ENCODE measurements around the gene JOSD1.

Gene JOSD1

GRCh38 chr22:38710866-38711265 is 10.1 kb upstream of the JOSD1 start:
- no peak for DNase-seq

DNA sequence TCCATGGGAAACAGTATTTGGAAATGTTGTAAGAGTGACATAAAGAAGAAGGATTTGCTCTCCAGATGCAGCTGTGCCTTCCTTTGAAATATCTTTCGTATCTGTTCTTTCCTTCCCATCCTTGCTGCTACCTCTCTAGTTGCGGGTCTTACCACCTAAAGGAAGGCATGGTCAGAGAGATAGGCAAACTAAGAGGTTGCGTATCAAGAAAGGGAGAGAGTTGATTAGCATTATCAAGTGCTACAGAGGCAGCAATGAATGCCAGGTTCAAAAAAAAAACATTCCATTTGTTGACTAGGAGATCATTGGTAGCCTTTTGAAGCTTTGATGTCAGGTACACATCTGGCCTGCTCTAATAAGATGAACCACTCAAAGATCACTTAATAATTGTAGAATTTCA is 9.6 kb upstream of the JOSD1 start:
- no peak for DNase-seq

- no peak for DNase-seq
These were observed 8.6 kb upstream of the JOSD1 start for GRCh38 chr22:38709306-38709705.

GRCh38 chr22:38707984-38708383 is 7.2 kb upstream of the JOSD1 start:
- DNase-seq: no peak

DNA sequence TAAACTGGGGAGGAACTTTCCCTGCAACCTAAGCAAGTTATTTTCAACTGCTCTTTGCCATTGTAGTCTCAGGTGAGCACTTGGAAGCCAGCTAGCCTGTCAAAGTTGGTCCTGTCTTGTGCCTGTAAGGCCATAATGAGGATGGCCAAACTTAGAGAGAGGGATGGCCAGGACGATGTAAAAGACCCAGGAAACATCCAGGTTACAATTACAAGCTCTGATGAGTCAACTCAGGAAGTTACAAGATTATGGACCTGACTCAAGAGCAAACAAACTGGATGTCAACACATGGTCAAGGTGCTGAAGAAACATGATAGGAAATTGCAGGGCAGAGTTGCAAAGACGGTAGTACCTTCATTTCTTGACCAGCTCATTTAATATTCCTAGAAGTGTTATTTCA is 6.6 kb upstream of the JOSD1 start:
- DNase-seq: no peak

GRCh38 chr22:38706901-38707195 is 6.1 kb upstream of the JOSD1 start:
- no peak for DNase-seq

DNA sequence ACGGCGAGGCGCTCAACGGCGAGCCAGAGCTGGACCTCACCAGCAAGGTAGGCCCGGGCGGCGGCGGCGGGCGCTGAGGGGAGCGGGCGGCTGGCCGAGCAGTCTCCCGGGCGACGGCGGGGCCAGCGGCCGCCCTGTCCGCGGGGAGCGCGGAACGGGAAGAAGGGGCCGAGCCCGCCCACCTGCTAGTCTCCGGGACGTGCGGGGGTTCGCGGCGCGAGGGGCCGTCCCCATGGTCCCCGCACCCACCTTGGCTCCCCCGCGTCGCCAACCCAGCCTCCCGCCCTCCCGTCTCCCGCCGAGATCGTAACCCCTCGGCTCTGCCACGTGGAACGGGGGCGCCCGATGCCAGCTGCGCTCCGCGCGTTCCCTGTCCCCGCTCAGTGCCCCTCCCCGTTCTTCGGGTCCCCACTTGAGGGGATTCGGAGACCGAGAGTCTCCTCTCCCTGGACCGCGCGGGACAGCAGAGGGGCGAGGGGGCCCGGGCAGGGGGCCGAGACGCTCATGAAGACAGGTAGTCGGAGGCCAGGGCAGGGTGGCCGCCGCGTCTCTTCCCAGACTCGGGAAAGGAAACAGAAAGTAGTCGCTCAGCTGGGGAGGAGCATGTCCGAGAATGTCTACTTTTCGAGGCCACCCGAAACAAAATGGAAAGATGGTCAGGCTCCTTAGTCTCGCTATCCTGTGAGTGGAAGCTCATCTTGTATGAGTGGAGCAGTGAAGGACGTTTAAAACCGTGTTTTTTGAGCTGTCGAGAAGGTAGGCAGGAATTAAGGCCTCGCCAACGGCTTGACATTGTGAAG is 5.6 kb upstream of the JOSD1 start:
- no peak for DNase-seq

GRCh38 chr22:38705235-38706100 is 4.7 kb upstream of the JOSD1 start, which contains the start of gene GTPBP1:
Gene GTPBP1, plus strand, starts transcription at chr22:38705944. Its CDS starts 12 bp downstream, at chr22:38705956.
- peak; percentile 100 for DNase-seq

- no peak for DNase-seq
These were observed 4.0 kb upstream of the JOSD1 start for GRCh38 chr22:38704654-38705234.

DNA sequence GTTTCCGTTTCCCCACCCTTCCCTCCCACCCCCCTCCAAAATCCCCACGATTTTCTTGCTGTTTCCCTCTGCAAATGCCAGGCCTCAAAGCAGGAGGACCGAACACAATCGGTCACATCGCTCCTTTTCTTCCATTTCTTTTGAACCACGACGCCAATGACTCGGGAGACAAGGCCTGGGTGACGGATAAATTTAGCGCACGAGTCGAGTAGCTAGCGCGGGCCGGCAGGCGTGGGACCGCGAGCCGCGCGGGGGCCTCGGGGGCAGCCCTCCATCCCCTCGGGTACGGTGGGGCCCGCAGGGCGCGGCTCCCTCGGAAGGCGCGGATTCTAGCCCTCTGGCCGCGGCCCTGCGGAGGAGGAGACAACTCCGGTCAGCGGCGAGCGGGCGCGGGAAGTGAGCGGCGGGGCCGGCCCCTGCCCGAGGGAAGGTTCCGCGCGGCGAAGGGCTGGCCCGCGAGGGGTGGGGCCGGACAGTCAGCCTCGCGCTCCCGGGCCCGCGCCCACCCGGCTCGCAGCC is 414 bp downstream of the JOSD1 start:
- no peak for DNase-seq

GRCh38 chr22:38699784-38700183 is 959 bp downstream of the JOSD1 start:
- DNase-seq: no peak

DNA sequence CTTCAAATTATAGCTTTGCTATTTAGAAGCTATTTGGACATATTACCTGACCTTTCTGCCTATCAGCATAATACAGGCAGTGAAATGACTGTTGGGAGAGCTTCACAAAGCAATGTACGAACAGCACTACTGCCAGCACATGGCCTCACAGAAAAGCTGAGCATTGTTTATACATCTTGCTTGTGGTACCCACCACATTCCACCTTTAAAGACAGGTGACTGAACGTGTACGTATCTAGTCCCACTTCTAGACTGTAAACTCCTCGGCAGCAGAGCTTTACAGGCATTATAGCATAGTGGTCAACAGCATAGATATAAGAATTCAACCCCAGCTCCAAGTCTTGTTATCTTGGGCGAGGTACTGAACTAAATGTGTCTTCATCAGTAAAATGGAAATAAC is 1.6 kb downstream of the JOSD1 start:
- no peak for DNase-seq

DNA sequence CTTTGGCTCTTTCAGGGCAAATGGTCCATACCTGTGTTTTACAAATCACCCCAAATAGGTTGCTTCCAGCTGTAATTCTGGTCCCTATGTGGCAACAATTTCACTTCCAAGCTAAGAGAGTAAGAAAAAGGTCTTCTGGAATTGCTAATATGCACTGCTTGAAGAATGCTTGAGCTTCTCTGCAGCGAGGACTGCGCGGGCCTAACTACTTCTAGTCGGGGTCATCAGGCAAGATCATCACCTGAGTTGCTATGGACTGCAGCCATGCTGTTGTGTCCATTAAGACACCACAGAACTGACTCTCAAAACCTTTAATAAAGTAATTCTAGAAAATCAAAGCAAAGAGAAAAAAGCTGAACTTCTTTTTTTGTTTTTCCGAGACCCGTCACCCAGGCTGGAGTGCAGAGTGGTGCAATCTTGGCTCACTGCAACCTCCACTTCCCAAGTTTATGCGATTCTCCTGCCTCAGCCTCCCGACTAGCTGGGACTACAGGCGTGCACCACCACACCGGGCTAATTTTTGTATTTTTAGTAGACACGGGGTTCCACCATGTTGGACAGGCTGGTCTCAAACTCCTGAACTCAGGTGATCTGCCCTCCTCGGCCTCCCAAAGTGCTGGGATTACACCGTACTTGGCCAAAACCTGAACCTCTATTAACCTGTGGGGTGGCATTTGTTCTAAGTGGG is 2.2 kb downstream of the JOSD1 start:
- no peak for DNase-seq

GRCh38 chr22:38697425-38698089 is 3.2 kb downstream of the JOSD1 start:
- DNase-seq: no peak

DNA sequence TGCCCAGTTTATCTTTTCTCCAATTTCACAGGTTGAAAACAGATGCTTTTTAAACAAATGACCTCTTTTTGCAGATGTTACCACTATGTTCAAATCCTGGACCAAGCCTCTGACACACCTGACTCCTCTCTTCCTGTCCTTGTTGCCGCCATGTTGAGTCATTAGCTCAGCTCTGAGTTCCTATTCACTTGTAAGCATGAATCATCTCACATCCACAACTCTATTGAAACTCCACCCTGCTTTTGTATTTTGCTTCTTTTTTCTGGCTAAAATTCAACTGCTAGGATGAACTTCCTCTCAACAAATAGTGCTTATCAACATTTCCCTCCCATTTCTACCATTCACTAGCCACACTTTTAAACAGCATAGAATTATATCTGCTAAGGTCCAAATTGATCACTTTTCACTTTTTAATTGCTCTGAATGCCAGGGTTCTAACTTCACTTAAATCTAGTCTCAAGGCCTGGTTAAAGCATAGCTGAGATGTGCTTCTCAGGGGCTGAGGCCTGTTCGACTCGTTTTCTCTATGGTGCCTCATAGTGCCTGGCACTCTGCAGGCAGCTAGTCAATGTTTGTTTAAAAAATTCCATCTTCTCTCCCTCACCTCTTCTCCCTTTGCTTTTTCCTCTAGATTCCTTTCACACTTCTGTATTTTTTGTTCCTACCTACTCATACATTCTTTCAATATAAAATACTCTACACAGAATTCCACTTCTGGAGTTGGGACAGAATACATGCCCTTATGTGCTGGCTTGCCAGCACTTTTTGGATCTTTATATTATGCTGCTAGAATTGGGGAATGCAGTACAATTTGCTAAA is 3.9 kb downstream of the JOSD1 start:
- no peak for DNase-seq

DNA sequence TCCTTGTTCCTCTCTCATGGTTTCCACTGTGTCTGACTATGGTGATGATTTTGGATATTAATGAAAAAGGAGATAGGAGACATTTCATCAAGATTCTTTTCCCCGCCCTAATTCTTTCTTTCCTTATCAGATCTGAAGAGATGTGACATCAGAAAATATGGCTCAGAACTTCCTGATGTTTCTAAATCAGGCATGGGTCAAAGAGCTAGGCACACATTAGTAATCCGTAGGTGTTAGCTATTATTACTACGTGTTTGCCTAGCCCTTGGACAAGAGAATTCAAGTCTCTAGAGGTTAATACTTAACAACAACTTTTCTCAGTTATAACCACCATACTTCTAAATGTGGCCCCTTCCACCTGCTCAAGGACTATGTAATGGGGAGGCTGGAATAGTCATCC is 5.8 kb downstream of the JOSD1 start:
- DNase-seq: no peak

- no peak for DNase-seq
These were observed 6.7 kb downstream of the JOSD1 start for GRCh38 chr22:38694049-38694448.

DNA sequence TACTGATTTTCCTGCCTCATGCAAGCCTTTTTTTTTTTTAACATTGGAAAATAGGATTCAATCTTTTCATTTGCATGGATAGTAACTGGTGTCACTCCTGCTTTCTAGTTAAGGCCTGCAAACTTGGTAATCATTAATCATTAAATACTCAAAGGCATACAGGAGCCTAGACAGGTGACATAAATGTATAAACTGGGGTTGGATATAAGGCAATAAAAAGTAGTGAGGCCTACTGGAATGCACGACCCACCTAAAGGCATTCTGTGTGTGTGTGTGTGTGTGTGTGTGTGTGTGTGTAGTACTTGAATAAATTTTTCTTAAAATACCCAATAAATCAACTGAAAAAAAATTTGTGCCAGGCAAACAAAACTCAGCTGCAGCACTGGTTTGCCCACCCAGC is 11.1 kb downstream of the JOSD1 start:
- DNase-seq: no peak

DNA sequence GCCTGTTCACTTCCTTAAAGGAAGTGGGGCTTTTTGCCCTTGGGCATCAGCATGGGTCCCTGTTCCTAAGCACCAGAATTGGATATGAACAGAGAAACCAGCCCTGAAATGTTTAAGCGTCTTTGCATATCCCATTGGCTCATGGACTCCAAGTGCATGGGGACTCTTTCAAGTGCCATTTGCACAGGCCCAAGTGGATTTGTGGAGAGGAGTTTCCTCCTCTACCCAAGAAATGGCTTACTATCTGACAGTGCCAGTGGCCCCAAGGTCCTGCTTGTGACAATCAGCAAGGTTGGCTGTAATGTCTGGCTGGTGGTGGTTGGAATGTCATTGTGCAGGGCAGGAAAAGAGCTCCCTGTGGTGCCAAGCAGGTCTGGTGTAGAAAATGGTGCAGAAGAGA is 15.0 kb downstream of the JOSD1 start:
- DNase-seq: no peak

- DNase-seq: no peak
These were observed 15.8 kb downstream of the JOSD1 start for GRCh38 chr22:38684895-38685294.

- DNase-seq: peak; percentile 76 to 92
These were observed 19.0 kb downstream of the JOSD1 start, which contains the start of gene TOMM22 for GRCh38 chr22:38681582-38682335. Gene TOMM22, plus strand, starts transcription at chr22:38681957. Its CDS starts 22 bp downstream, at chr22:38681979.

Measured in NCI-H446 (cell line).